GM19397 (cell line): Measurements from ENCODE around the gene NKX2-2.
"Not testable (repeated sequence)": the region's sequence is repeated elsewhere in the genome, so short reads cannot be mapped to it uniquely, and the experiment has no call there.

Source experiments
- ATAC-seq: cut with Tn5 transposase; IDR thresholded peaks from one replicate; pipeline ENCODE4 v1.9.1; 2021; ENCODE audit warnings: mild to moderate bottlenecking, moderate library complexity; ENCODE audit not compliant: unreplicated experiment

NKX2-2 gene

GRCh38 chr20:21509597-21510371, 4.1 kb downstream of the NKX2-2 start:
- no peak for ATAC-seq

- no peak for ATAC-seq
Measured at GRCh38 chr20:21509079-21509596, 4.7 kb downstream of the NKX2-2 start.

- ATAC-seq = no peak
Measured at GRCh38 chr20:21508230-21509078, 5.4 kb downstream of the NKX2-2 start.

DNA sequence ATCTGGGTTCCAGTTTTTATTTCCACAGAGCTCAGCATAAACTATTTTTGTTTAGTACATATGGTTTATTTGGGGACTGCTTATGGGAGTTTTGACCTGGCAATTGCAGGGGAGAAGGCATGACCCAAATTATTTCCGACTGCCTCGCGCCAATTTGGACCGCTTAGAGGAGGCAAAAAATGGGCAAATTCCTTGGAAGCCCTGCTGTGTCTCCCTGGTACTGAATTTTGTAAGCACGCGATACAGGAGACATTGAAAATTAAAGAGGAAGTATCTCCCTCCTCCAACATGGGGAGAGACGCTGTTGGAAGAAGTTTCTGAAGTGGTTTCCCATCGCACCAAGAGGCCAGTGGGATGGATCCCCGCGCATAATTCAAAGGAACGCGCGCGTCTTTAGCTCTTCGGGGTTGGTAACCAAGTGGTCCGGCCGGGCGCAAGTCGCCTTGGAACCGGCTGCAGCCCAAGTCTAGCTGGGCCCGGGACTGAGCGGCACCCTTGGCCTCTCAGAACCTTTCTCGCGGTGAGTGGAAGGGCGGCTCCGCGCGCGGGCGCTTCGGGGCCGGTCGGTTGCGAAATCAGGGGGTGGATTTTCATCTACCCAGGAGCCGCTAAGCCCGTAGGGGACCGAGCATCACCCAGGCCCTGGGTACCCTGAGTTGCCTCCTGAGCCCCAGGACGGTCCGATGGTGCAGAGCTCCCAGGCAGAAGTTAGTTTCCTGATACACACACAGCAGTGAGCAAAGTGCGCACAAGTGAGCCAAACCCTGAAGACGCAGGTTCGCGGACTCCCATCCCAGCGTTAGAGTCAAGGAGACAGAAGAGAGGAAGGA, 6.2 kb downstream of the NKX2-2 start:
- no peak for ATAC-seq

DNA sequence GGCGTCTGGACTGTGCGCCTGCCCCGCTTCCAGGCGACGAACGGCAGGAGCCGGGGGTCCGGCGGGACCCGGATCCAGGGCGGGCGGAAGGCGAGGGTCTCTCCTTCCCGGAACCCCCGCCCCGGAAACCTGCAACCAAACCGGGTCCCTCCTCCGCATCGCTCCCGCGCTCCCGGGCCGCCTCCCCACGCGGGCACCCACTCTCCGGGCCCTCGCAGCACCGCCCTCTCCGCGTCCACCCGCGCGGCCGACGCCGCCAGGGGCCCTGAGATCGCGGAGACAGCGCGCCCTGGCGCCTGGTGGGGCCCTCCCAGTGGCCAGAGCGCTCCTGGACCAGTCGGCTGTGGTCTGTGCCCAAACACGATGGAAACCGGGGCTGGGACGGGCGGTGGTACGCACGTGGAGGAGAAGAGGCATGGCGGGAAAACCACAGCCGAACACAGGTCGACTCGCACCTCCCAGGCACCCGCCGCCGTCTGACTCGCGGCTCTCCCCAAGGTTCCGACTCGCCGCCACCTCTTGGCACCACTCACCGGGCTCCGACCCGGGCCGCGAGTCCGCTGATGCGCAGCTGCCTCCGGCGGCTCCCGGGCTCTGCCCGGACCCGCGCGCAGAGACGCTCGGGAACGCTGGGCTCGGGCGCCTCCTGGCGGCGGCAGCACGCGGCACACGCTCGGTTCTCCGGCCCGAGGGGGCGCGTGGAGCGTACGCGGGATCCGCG, 7.9 kb downstream of the NKX2-2 start:
- ATAC-seq = no peak

DNA sequence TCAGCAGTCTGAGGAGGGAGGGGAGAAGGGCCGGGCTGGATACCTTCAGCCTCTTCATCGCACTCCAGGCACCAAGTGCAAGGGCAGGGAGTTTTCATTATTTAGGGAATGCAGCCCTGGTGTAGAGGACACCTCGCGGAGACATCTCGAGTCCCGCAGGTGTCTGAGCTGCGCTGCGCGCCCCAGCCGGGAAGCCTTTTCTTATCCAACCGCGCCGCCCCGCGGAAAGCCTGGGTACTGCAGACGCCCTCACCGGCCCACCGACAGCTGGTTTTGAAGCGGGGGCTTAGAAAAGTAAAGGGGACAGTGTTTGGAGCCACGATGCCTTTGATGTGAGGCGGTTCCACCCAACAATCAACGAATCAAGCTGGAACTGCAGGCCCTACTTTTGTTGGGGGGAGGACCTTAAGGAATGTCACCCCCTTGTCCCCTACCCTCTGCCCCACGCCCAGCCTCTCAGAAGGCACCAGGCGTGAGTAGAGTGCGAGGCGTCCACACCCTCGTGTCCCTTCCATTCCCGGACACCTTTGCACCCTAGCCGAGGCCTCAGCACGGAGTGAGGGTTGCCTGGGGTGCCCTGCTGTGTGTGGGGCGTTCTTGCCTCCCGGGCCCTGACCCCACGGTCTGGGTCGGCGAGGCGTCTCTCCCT, 8.6 kb downstream of the NKX2-2 start:
- no peak for ATAC-seq

DNA sequence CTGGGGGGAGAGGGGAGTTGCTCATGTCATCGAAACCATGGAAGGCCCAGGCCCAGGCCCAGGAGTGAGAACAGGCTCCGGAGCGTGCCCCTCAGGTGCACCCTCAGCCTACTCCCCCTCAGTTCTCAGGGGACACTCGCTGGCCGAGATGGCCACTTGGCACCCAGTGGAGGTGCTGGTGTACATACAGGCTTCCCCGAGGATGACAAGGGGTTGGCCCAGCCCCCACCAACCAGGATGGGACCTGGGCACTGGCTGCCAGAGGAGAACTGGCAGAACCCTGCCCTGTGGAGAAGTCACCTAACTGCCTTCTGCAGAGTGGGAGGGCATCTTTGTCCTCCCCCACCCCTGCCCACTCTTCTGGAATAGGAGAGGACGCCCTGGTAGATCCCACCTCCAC, 9.5 kb downstream of the NKX2-2 start:
- ATAC-seq = no peak

GRCh38 chr20:21503345-21503744, 10.5 kb downstream of the NKX2-2 start:
- peak; percentile 86 for ATAC-seq

GRCh38 chr20:21501184-21501583, 12.7 kb downstream of the NKX2-2 start:
- ATAC-seq = no peak

- ATAC-seq = no peak
Measured at GRCh38 chr20:21500599-21500998, 13.3 kb downstream of the NKX2-2 start.

- ATAC-seq = no peak
Measured at GRCh38 chr20:21499641-21500040, 14.2 kb downstream of the NKX2-2 start.

- ATAC-seq = no peak
Measured at GRCh38 chr20:21498635-21499034, 15.2 kb downstream of the NKX2-2 start.

- ATAC-seq = no peak
Measured at GRCh38 chr20:21498195-21498594, 15.7 kb downstream of the NKX2-2 start.

DNA sequence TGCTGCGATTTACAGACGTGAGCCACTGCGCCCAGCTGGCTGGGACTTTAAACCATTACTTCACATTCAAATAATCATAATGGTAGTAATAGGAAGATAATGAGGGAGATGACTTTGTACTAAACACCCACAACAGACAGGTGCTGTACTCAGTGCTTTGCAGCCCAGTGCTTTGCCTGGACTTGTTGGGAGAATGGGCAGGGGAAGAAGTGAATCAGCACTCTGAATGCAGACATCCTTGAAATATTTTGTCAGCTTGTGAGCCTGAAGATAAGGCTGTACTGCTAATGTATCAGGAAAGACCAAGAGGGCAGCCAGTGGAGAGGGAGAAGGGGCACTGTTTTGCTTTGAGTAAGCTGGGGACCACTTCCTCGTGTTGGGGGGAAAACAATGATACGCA, 17.4 kb downstream of the NKX2-2 start:
- ATAC-seq = no peak

DNA sequence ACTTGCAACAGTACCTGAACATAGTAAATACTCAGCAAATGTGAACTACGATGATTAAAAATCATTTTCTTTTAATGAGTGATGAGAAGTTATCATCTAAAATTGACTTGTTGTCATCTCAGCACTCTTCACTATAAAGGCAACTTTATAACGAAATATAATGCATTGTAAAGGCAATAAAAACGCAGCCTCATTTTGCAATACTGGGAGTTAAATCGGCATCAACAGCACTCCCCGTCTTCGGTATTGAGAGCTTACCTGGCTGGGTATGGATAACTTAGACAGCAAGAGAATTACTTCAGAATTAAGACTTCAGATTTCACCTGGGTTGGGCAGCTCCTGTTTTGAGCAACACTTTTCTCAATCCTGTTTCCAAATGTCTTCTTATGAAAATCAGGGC, 20.8 kb downstream of the NKX2-2 start:
- ATAC-seq = no peak

- ATAC-seq = no peak
Measured at GRCh38 chr20:21490105-21490504, 23.8 kb downstream of the NKX2-2 start.

- not testable (repeated sequence) for ATAC-seq
Measured at GRCh38 chr20:21480144-21480543, 33.7 kb downstream of the NKX2-2 start.

DNA sequence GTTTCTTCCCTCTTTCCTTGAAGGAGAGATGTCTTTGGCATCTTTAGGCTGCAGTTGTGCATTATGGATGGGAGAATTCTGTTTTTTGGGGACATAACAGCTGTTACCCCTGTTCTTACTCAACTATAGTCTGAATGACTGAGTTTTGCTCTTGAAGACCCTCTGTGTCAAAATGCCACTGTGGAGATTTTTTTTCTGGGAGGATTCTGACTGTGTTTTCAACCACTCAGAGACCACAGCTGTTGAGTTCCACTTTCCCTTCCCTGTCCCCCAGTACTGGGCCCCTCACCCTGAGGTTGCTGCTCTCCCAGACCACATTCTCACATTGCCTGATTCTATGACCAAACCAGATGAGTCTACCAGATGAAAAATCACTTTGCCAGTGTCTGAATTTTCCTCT, 48.1 kb downstream of the NKX2-2 start:
- ATAC-seq = no peak

DNA sequence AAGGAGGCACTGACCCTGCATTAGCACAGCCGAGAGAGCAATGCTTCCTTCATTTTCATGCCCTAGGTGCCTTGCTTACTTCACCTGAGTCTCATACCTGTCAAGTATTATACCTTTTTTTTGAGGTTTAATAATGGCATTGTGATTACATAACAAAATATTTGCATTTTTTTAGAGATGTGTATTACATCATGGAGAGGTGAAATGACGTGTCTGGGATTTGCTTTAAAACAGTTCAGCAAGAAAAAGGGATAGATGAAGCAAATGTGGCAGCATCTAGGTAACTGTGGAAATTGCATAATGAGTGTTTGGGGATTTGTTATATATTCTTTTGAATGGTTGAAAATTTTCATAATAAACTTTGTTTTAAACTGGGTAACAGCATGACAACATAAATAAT, 48.9 kb downstream of the NKX2-2 start:
- ATAC-seq = no peak
